H9 (cell line): ENCODE measurements around the gene HEG1. TPM values are rescaled to one million over a fixed set of nuclear protein-coding genes. Genes with fewer than 3 reads are reported as not detected.

ENCODE experiments used
- DNase-seq: peaks from one replicate; pipeline ENCODE4 v3.0.0-alpha.2; 2017
- H2AFZ ChIP-seq: one replicate; pipeline ENCODE4 v1.6.1; 2013; ENCODE audit warnings: mild to moderate bottlenecking, low read length, control low read depth, moderate library complexity
- H2AK5ac ChIP-seq: 2 replicates; pipeline ENCODE4 v1.6.1; 2013; ENCODE audit warnings: low read length, control low read depth, mixed read lengths; ENCODE audit not compliant: insufficient read length
- H2BK120ac ChIP-seq: one replicate; pipeline ENCODE4 v1.6.1; 2013; ENCODE audit warnings: low read depth, mild to moderate bottlenecking, low read length, control low read depth, inconsistent platforms; ENCODE audit not compliant: poor library complexity, severe bottlenecking
- H2BK12ac ChIP-seq: 2 replicates; pipeline ENCODE4 v1.6.1; 2013; ENCODE audit warnings: low read length, control low read depth, mixed read lengths, low read depth; ENCODE audit not compliant: insufficient read length
- H2BK15ac ChIP-seq: 2 replicates; pipeline ENCODE4 v1.6.1; 2013; ENCODE audit warnings: low read depth, low read length, control low read depth
- H2BK20ac ChIP-seq: one replicate; pipeline ENCODE4 v1.6.1; 2013; ENCODE audit warnings: low read depth, mild to moderate bottlenecking, low read length, control low read depth, inconsistent platforms; ENCODE audit not compliant: poor library complexity, severe bottlenecking
- H2BK5ac ChIP-seq: 2 replicates; pipeline ENCODE4 v1.6.1; 2013; ENCODE audit warnings: low read length, control low read depth, mixed read lengths; ENCODE audit not compliant: insufficient read length
- H3K14ac ChIP-seq: 2 replicates; pipeline ENCODE4 v1.6.1; 2013; ENCODE audit warnings: low read length, control low read depth; ENCODE audit not compliant: insufficient read depth
- H3K18ac ChIP-seq: 2 replicates; pipeline ENCODE4 v1.6.1; 2013; ENCODE audit warnings: low read depth, mild to moderate bottlenecking, mixed read lengths, low read length, control low read depth; ENCODE audit not compliant: insufficient read length
- H3K23ac ChIP-seq: 2 replicates; pipeline ENCODE4 v1.6.1; 2013; ENCODE audit warnings: low read length, control low read depth, mixed read lengths, low read depth; ENCODE audit not compliant: insufficient read length
- H3K23me2 ChIP-seq: 2 replicates; pipeline ENCODE4 v1.6.1; 2013; ENCODE audit warnings: low read depth, mild to moderate bottlenecking, mixed read lengths, low read length, control low read depth; ENCODE audit not compliant: insufficient read length, poor library complexity, severe bottlenecking
- H3K27ac ChIP-seq: 2 replicates; pipeline ENCODE4 v1.5.1; 2013; ENCODE audit warnings: low read length, control low read depth, mixed read lengths, low read depth; ENCODE audit not compliant: insufficient read length
- H3K27me3 ChIP-seq: 2 replicates; pipeline ENCODE4 v1.6.1; 2013; ENCODE audit warnings: low read length, control low read depth, inconsistent platforms; ENCODE audit not compliant: insufficient read depth
- H3K4ac ChIP-seq: 2 replicates; pipeline ENCODE4 v1.6.1; 2013; ENCODE audit warnings: low read depth, mild to moderate bottlenecking, control low read depth, inconsistent platforms, low read length, moderate library complexity
- H3K4me1 ChIP-seq: 2 replicates; pipeline ENCODE4 v1.6.1; 2013; ENCODE audit warnings: low read length, control low read depth, inconsistent platforms; ENCODE audit not compliant: insufficient read depth
- H3K4me2 ChIP-seq: 2 replicates; pipeline ENCODE4 v1.6.1; 2013; ENCODE audit warnings: low read length, control low read depth, mixed read lengths; ENCODE audit not compliant: insufficient read length, insufficient read depth
- H3K56ac ChIP-seq: 2 replicates; pipeline ENCODE4 v1.6.1; 2013; ENCODE audit warnings: low read depth, mild to moderate bottlenecking, mixed read lengths, low read length, control low read depth; ENCODE audit not compliant: insufficient read length
- H3K79me1 ChIP-seq: 2 replicates; pipeline ENCODE4 v1.6.1; 2013; ENCODE audit warnings: low read depth, mild to moderate bottlenecking, moderate library complexity, low read length, control low read depth, inconsistent platforms; ENCODE audit not compliant: insufficient read depth, poor library complexity, severe bottlenecking
- H3K79me2 ChIP-seq: 2 replicates; pipeline ENCODE4 v1.6.1; 2013; ENCODE audit warnings: low read length, control low read depth, inconsistent platforms; ENCODE audit not compliant: insufficient read depth
- H3K9ac ChIP-seq: 2 replicates; pipeline ENCODE4 v1.6.1; 2013; ENCODE audit warnings: low read length, control low read depth, mixed read lengths; ENCODE audit not compliant: insufficient read length; ENCODE audit errors: extremely low read depth
- H3K9me3 ChIP-seq: one replicate; pipeline ENCODE4 v1.6.1; 2013; ENCODE audit warnings: low read depth, low read length, inconsistent platforms; ENCODE audit not compliant: control insufficient read depth
- H3T11ph ChIP-seq: one replicate; pipeline ENCODE4 v1.6.1; 2013; ENCODE audit warnings: mild to moderate bottlenecking, low read length, control low read depth, inconsistent platforms
- H4K20me1 ChIP-seq: one replicate; pipeline ENCODE4 v1.6.1; 2013; ENCODE audit not compliant: control insufficient read depth, insufficient read length, insufficient read depth
- H4K5ac ChIP-seq: 2 replicates; pipeline ENCODE4 v1.6.1; 2013; ENCODE audit warnings: low read depth, mild to moderate bottlenecking, mixed read lengths, low read length, control low read depth; ENCODE audit not compliant: insufficient read length
- H4K8ac ChIP-seq: replicated peaks from 2 replicates; pipeline ENCODE4 v1.6.1; 2013; ENCODE audit warnings: low read length, control low read depth, mixed read lengths, low read depth; ENCODE audit not compliant: insufficient read length
- H4K91ac ChIP-seq: 2 replicates; pipeline ENCODE4 v1.6.1; 2013; ENCODE audit warnings: low read depth, mild to moderate bottlenecking, moderate library complexity, mixed read lengths, low read length, control low read depth; ENCODE audit not compliant: insufficient read length
- H3K27ac Mint-ChIP-seq, 3 experiments: 2 replicates in 2 of 3; 3 replicates in 1 of 3; pipeline ENCODE4 v1.8.0; 2020 to 2021; ENCODE audit warnings: mixed read lengths in 3 of 3, mild to moderate bottlenecking in 1 of 3, moderate library complexity in 1 of 3
- H3K27me3 Mint-ChIP-seq: 2 replicates; pipeline ENCODE4 v1.8.0; 2021; ENCODE audit warnings: low read depth, mild to moderate bottlenecking, moderate library complexity, mixed read lengths
- H3K36me3 Mint-ChIP-seq, 3 experiments: 2 replicates in 2 of 3; 3 replicates in 1 of 3; pipeline ENCODE4 v1.8.0; 2020 to 2021; ENCODE audit warnings: low read depth in 3 of 3, mixed read lengths in 3 of 3; ENCODE audit not compliant: insufficient read depth in 1 of 3
- H3K4me1 Mint-ChIP-seq, 2 experiments: 2 replicates each; pipeline ENCODE4 v1.8.0; 2020; ENCODE audit warnings: mixed read lengths in 2 of 2
- H3K4me3 Mint-ChIP-seq, 2 experiments: 2 replicates in 1 of 2; 3 replicates in 1 of 2; pipeline ENCODE4 v1.8.0; 2020 to 2021; ENCODE audit warnings: mild to moderate bottlenecking in 2 of 2, mixed read lengths in 2 of 2, moderate library complexity in 1 of 2
- H3K9me3 Mint-ChIP-seq, 2 experiments: 2 replicates in 1 of 2; 3 replicates in 1 of 2; pipeline ENCODE4 v1.8.0; 2020; ENCODE audit warnings: mild to moderate bottlenecking in 2 of 2, mixed read lengths in 2 of 2, moderate library complexity in 1 of 2
- WGBS: extraction: QIAGEN DNeasy Blood & Tissue Kit; methylation state at CpG from one replicate; pipeline ENCODE4 v1.1.7; 2013; ENCODE audit warnings: missing lambda C conversion rate, low lambda C conversion rate, mixed read lengths; ENCODE audit not compliant: insufficient read length; ENCODE audit errors: extremely low coverage; 5-methylcytosine and 5-hydroxymethylcytosine counted together
- total RNA-seq: library from RNA; stranded (reverse); gene quantifications from 2 replicates; pipeline ENCODE4 v1.2.1, GENCODE V29; 2021
- TF ChIP-seq, protein P1 (sequence below): fragments of 200-600 bp; sonication (generic); conservative IDR thresholded peaks from 3 replicates; pipeline ENCODE4 v1.8.0; 2021; ENCODE audit warnings: antibody characterized with exemption, mild to moderate bottlenecking

HEG1 gene
- total RNA-seq, 1 experiment from 2014 or later = 10.3 TPM

DNA sequence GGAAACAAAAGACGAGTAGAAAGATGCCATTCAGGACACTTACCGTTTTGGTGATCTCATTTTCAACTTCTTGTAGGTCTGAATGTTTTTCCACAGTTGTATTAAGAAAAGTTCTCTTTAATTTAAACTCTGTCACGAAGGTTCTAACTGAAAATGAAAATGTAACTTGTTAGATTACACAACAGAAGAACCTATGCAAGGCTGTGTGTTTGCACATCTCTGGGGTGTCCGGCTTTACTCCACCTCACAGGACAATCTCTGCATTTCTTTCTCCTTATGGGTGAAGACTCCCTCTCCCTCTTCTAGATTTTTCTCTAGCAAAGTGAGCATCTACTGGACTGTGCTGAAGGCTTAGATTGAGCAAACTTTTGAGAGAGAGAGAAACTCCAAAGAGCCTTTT, 50.6 kb downstream of the HEG1 start:
- no peak overlapping the region for H2BK20ac ChIP-seq
- no peaks in the 10 kb centered on the region for H3K23me2 ChIP-seq
- DNase-seq = no peak
- no peak overlapping the region for H3K14ac ChIP-seq
- H3K4ac ChIP-seq = no peak overlapping the region
- H2BK15ac ChIP-seq = no peak overlapping the region
- no peak overlapping the region for H2BK12ac ChIP-seq
- H3K79me2 ChIP-seq = no peaks in the 10 kb centered on the region
- no peak overlapping the region for H3K23ac ChIP-seq
- no peak overlapping the region for H3K56ac ChIP-seq
- Mint-ChIP-seq H3K36me3 (peaks cover 7 to 46% (median 17%) of the 10 kb centered on the region in 3 experiments; a peak in 5 of 7 replicates), H3K4me3 (no peak overlapping the region), H3K9me3 (no peaks in the 10 kb centered on the region), H3K4me1 (peaks cover 13 to 16% of the 10 kb centered on the region in 2 experiments), H3K27me3 (no peaks in the 10 kb centered on the region), H3K27ac (no peak overlapping the region; a peak in 1 of 7 replicates)
- no peaks in the 10 kb centered on the region for H4K20me1 ChIP-seq
- TF ChIP-seq, protein P1, sequence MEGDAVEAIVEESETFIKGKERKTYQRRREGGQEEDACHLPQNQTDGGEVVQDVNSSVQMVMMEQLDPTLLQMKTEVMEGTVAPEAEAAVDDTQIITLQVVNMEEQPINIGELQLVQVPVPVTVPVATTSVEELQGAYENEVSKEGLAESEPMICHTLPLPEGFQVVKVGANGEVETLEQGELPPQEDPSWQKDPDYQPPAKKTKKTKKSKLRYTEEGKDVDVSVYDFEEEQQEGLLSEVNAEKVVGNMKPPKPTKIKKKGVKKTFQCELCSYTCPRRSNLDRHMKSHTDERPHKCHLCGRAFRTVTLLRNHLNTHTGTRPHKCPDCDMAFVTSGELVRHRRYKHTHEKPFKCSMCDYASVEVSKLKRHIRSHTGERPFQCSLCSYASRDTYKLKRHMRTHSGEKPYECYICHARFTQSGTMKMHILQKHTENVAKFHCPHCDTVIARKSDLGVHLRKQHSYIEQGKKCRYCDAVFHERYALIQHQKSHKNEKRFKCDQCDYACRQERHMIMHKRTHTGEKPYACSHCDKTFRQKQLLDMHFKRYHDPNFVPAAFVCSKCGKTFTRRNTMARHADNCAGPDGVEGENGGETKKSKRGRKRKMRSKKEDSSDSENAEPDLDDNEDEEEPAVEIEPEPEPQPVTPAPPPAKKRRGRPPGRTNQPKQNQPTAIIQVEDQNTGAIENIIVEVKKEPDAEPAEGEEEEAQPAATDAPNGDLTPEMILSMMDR = no peak
- H3K27me3 ChIP-seq = no peaks in the 10 kb centered on the region
- H2AK5ac ChIP-seq = no peak overlapping the region
- H3K4me2 ChIP-seq = no peak overlapping the region
- no peak overlapping the region for H3K18ac ChIP-seq
- H4K8ac ChIP-seq = no peak overlapping the region
- H3T11ph ChIP-seq = no peak overlapping the region
- H3K79me1 ChIP-seq = no peaks in the 10 kb centered on the region
- H2AFZ ChIP-seq = no peak overlapping the region
- no peak overlapping the region for H2BK120ac ChIP-seq
- no peak overlapping the region for H2BK5ac ChIP-seq
- H3K4me1 ChIP-seq = no peaks in the 10 kb centered on the region
- no peak overlapping the region for H3K27ac ChIP-seq
- H3K9ac ChIP-seq = no peak overlapping the region
- no CpG with 5 or more reads among the region's 4 CpGs for WGBS
- no peak overlapping the region for H4K5ac ChIP-seq
- H4K91ac ChIP-seq = no peak overlapping the region
- no peaks in the 10 kb centered on the region for H3K9me3 ChIP-seq
